Measurements from ENCODE around the gene LYRM4. TPM values are rescaled to one million over a fixed set of nuclear protein-coding genes. Genes with fewer than 3 reads are reported as not detected.

LYRM4 gene
- total RNA-seq, 1 experiment from 2014 or later = 44.3 TPM

DNA sequence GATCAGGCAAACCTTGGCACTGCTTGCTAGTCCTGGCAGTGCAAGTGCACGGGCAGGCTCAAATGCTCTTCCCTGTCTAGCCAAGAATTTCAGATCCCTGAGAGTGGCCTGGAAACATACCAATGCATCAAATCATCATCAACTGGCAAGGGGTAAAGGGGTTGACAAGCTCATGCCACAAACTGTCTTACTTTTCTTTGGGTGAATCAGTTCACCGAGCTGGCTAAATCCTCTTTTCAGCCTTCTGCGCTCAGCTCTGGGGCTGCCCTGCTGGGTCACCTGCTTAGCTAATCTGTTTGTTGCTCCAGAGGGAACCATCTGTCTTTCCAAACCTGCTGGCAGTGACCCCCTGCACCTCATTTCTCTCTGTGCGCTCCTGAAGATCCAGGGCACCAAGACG is 59.5 kb downstream of the LYRM4 start:
- H3K4me1 ChIP-seq (ENCODE audit: insufficient read depth, low read length) = peaks cover 2% of the 10 kb centered on the region; the same call in 1 of the 2 replicates
- H3K23me2 ChIP-seq (ENCODE audit: insufficient read length, low read depth, low read length, poor library complexity, severe bottlenecking) = no peaks in the 10 kb centered on the region
- DNase-seq = no peak
- TF ChIP-seq, protein P1, sequence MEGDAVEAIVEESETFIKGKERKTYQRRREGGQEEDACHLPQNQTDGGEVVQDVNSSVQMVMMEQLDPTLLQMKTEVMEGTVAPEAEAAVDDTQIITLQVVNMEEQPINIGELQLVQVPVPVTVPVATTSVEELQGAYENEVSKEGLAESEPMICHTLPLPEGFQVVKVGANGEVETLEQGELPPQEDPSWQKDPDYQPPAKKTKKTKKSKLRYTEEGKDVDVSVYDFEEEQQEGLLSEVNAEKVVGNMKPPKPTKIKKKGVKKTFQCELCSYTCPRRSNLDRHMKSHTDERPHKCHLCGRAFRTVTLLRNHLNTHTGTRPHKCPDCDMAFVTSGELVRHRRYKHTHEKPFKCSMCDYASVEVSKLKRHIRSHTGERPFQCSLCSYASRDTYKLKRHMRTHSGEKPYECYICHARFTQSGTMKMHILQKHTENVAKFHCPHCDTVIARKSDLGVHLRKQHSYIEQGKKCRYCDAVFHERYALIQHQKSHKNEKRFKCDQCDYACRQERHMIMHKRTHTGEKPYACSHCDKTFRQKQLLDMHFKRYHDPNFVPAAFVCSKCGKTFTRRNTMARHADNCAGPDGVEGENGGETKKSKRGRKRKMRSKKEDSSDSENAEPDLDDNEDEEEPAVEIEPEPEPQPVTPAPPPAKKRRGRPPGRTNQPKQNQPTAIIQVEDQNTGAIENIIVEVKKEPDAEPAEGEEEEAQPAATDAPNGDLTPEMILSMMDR (conservative IDR thresholded peaks at IDR 0.05) = no peak
- H3K27me3 Mint-ChIP-seq (ENCODE audit: low read depth) = no peaks in the 10 kb centered on the region
- H3K4me3 Mint-ChIP-seq = no peak overlapping the region
- no peaks in the 10 kb centered on the region for H4K20me1 ChIP-seq (ENCODE audit: control insufficient read depth, insufficient read depth, insufficient read length)
- no peak overlapping the region for H2AFZ ChIP-seq (ENCODE audit: low read length)
- 0 out of 7 replicates have a peak, but pooled peaks cover 0 to under 1% (median under 1%) of the 10 kb centered on the region in 3 experiments for H3K36me3 Mint-ChIP-seq (ENCODE audit: insufficient read depth in 1 of 3, low read depth in 3 of 3)
- no peak overlapping the region for H3K4me2 ChIP-seq (ENCODE audit: insufficient read depth, insufficient read length, low read length)
- H3K4me1 Mint-ChIP-seq = peaks cover 28 to 30% of the 10 kb centered on the region in 2 experiments
- H2BK120ac ChIP-seq (ENCODE audit: low read depth, low read length, poor library complexity, severe bottlenecking) = no peak overlapping the region
- WGBS (ENCODE audit: extremely low coverage, insufficient read length, low lambda C conversion rate) = no CpG with 5 or more reads among the region's 5 CpGs
- H3K27me3 ChIP-seq (ENCODE audit: insufficient read depth, low read length) = no peaks in the 10 kb centered on the region
- no peak overlapping the region for H3K27ac ChIP-seq (ENCODE audit: insufficient read length, low read depth, low read length)
- no peak overlapping the region for H4K91ac ChIP-seq (ENCODE audit: insufficient read length, low read depth, low read length)
- H2BK15ac ChIP-seq (ENCODE audit: low read depth, low read length) = no peak overlapping the region
- no peak overlapping the region for H3K4ac ChIP-seq (ENCODE audit: low read depth, low read length)
- H3K18ac ChIP-seq (ENCODE audit: insufficient read length, low read depth, low read length) = no peak overlapping the region
- no peak overlapping the region for H3K23ac ChIP-seq (ENCODE audit: insufficient read length, low read depth, low read length)
- H3K9me3 ChIP-seq (ENCODE audit: control insufficient read depth, low read depth, low read length) = no peaks in the 10 kb centered on the region
- H2BK20ac ChIP-seq (ENCODE audit: low read depth, low read length, poor library complexity, severe bottlenecking) = no peak overlapping the region
- no peaks in the 10 kb centered on the region for H3K79me1 ChIP-seq (ENCODE audit: insufficient read depth, low read depth, low read length, poor library complexity, severe bottlenecking)
- no peak overlapping the region; a peak in 1 of 7 replicates for H3K27ac Mint-ChIP-seq
- H3K56ac ChIP-seq (ENCODE audit: insufficient read length, low read depth, low read length) = no peak overlapping the region
- H3K79me2 ChIP-seq (ENCODE audit: insufficient read depth, low read length) = no peaks in the 10 kb centered on the region
- no peak overlapping the region for H4K5ac ChIP-seq (ENCODE audit: insufficient read length, low read depth, low read length)
- H3K9me3 Mint-ChIP-seq = no peaks in the 10 kb centered on the region
- no peak overlapping the region for H3K9ac ChIP-seq (ENCODE audit: extremely low read depth, insufficient read length, low read length)
- no peak overlapping the region; the same call in 1 of the 2 replicates for H3K14ac ChIP-seq (ENCODE audit: insufficient read depth, low read length)
- no peak overlapping the region for H2BK12ac ChIP-seq (ENCODE audit: insufficient read length, low read depth, low read length)
- H2AK5ac ChIP-seq (ENCODE audit: insufficient read length, low read length) = no peak overlapping the region
- no peak overlapping the region for H2BK5ac ChIP-seq (ENCODE audit: insufficient read length, low read length)
- no peak overlapping the region for H4K8ac ChIP-seq (replicated peaks; ENCODE audit: insufficient read length, low read depth, low read length)
- no peak overlapping the region for H3T11ph ChIP-seq (ENCODE audit: low read length)

All from H9 (cell line).